NCI-H1092 (cell line): ENCODE results near the gene COQ8B.
A peak's percentile ranks its signal among the peaks of the same experiment; 100 is the strongest.
"Not testable (repeated sequence)": the region's sequence is repeated elsewhere in the genome, so short reads cannot be mapped to it uniquely, and the experiment has no call there.

Experiments
- DNase-seq: peaks from one replicate; lab custom pipeline; 2025; lab: John Stamatoyannopoulos, UW

Gene COQ8B

GRCh38 chr19:40666803-40667438 is 49.8 kb downstream of the COQ8B start:
- no peak for DNase-seq

- no peak for DNase-seq
Observed at GRCh38 chr19:40663695-40664692, 52.7 kb downstream of the COQ8B start.

GRCh38 chr19:40662925-40663694 is 53.6 kb downstream of the COQ8B start:
- peak; percentile 59 for DNase-seq

GRCh38 chr19:40661616-40662015 is 55.1 kb downstream of the COQ8B start:
- DNase-seq = no peak

- no peak for DNase-seq
Observed at GRCh38 chr19:40659566-40659965, 57.1 kb downstream of the COQ8B start.

- no peak for DNase-seq
Observed at GRCh38 chr19:40659116-40659515, 57.6 kb downstream of the COQ8B start.

GRCh38 chr19:40658031-40658430 is 58.7 kb downstream of the COQ8B start:
- DNase-seq = no peak

- not testable (repeated sequence) for DNase-seq
Observed at GRCh38 chr19:40655684-40656083, 61.0 kb downstream of the COQ8B start.

GRCh38 chr19:40652303-40652702 is 64.4 kb downstream of the COQ8B start:
- not testable (repeated sequence) for DNase-seq

GRCh38 chr19:40650749-40651305 is 65.9 kb downstream of the COQ8B start:
- no peak for DNase-seq

- not testable (repeated sequence) for DNase-seq
Observed at GRCh38 chr19:40649903-40650675, 66.6 kb downstream of the COQ8B start.

GRCh38 chr19:40646743-40647254 is 69.9 kb downstream of the COQ8B start:
- no peak for DNase-seq

- no peak for DNase-seq
Observed at GRCh38 chr19:40642757-40643305, 73.9 kb downstream of the COQ8B start.

- no peak for DNase-seq
Observed at GRCh38 chr19:40642051-40642706, 74.5 kb downstream of the COQ8B start.
